Smooth muscle cell (in vitro differentiated cells): ENCODE measurements around the gene PSMD8. TPM values are rescaled to one million over a fixed set of nuclear protein-coding genes. Genes with fewer than 3 reads are reported as not detected.

ENCODE experiments used
- DNase-seq: peaks from one replicate; lab custom pipeline; 2025; ENCODE audit not compliant: unreplicated experiment; lab: John Stamatoyannopoulos, UW
- H2AFZ ChIP-seq: fragments of 200-600 bp; sonication (generic); 2 replicates; pipeline ENCODE4 v1.6.0; 2016; ENCODE audit warnings: antibody characterized with exemption, low read depth, mild to moderate bottlenecking
- H3F3A ChIP-seq: fragments of 200-600 bp; sonication (generic); 2 replicates; pipeline ENCODE4 v1.6.0; 2017; ENCODE audit warnings: antibody characterized with exemption, low read depth
- H3K27ac ChIP-seq: fragments of 200-600 bp; sonication (generic); 2 replicates; pipeline ENCODE4 v1.5.1; 2016; ENCODE audit warnings: low read depth, mild to moderate bottlenecking
- H3K27me3 ChIP-seq: fragments of 200-600 bp; sonication (generic); 2 replicates; pipeline ENCODE4 v1.6.1; 2016; ENCODE audit warnings: low read depth, mild to moderate bottlenecking
- H3K36me3 ChIP-seq: fragments of 200-600 bp; sonication (generic); 2 replicates; pipeline ENCODE4 v1.5.1; 2016; ENCODE audit warnings: low read depth
- H3K4me1 ChIP-seq: fragments of 200-600 bp; sonication (generic); 2 replicates; pipeline ENCODE4 v1.5.1; 2016; ENCODE audit warnings: low read depth
- H3K4me2 ChIP-seq: fragments of 200-600 bp; sonication (generic); 2 replicates; pipeline ENCODE4 v1.6.0; 2016; ENCODE audit warnings: mild to moderate bottlenecking
- H3K4me3 ChIP-seq: fragments of 200-600 bp; sonication (generic); 2 replicates; pipeline ENCODE4 v1.5.1; 2016; ENCODE audit warnings: mild to moderate bottlenecking
- H3K79me2 ChIP-seq: fragments of 200-600 bp; sonication (generic); 2 replicates; pipeline ENCODE4 v1.6.0; 2016; ENCODE audit warnings: low read depth, mild to moderate bottlenecking
- H3K9ac ChIP-seq: fragments of 200-600 bp; sonication (generic); 2 replicates; pipeline ENCODE4 v1.6.0; 2016; ENCODE audit warnings: low read depth
- H3K9me3 ChIP-seq: fragments of 200-600 bp; sonication (generic); replicated peaks from 2 replicates; pipeline ENCODE4 v1.5.1; 2016; ENCODE audit warnings: low read depth
- H4K20me1 ChIP-seq: fragments of 200-600 bp; sonication (generic); 2 replicates; pipeline ENCODE4 v1.6.0; 2016; ENCODE audit warnings: low read depth
- CTCF ChIP-seq: fragments of 200-600 bp; sonication (generic); IDR thresholded peaks from 2 replicates; pipeline ENCODE4 v1.5.1; 2017; ENCODE audit warnings: borderline replicate concordance, mild to moderate bottlenecking, antibody characterized with exemption; ENCODE audit not compliant: insufficient read depth, poor library complexity, severe bottlenecking
- WGBS: methylation state at CpG from one replicate; pipeline ENCODE4 v1.1.7; 2016; ENCODE audit warnings: low lambda C conversion rate; 5-methylcytosine and 5-hydroxymethylcytosine counted together
- polyA plus RNA-seq: library from polyadenylated mRNA; unstranded; fragments of >200 nt; fragmentation: Nextera tagmentation; extraction: Ambion mirVana; gene quantifications from 2 replicates; pipeline ENCODE4 v1.2.1, GENCODE V29; 2016
- total RNA-seq: library from RNA; depleted of rRNA; stranded (reverse); fragments of >200 nt; gene quantifications from 2 replicates; pipeline ENCODE4 v1.2.3, GENCODE V29; 2014

The PSMD8 gene
- total and polyA plus RNA-seq, 2 experiments from 2014 or later = 377 to 404 TPM

GRCh38 chr19:38385057-38385803, 10.9 kb downstream of the PSMD8 start:
- DNase-seq = no peak
- Histone ChIP-seq H3K4me2 (no peak overlapping the region), H3K9ac (no peak overlapping the region), H3K4me1 (peaks cover 3% of the 10 kb centered on the region), H2AFZ (no peak overlapping the region), H3K4me3 (no peak overlapping the region), H3K79me2 (no peaks in the 10 kb centered on the region), H3F3A (peaks cover 10% of the 10 kb centered on the region), H3K9me3 (no peaks in the 10 kb centered on the region), H3K36me3 (no peaks in the 10 kb centered on the region), H3K27ac (no peak overlapping the region), H4K20me1 (peaks cover 72% of the 10 kb centered on the region), H3K27me3 (no peaks in the 10 kb centered on the region)
- WGBS = 82% methylated on average over 38 of the region's 40 CpGs
- TF ChIP-seq CTCF = no peak

- Histone ChIP-seq H3K79me2 (no peaks in the 10 kb centered on the region), H3K9me3 (no peaks in the 10 kb centered on the region), H2AFZ (no peak overlapping the region), H3K4me2 (no peak overlapping the region), H3K9ac (no peak overlapping the region), H3K4me3 (no peak overlapping the region), H3K4me1 (peaks cover 4% of the 10 kb centered on the region), H3K36me3 (no peaks in the 10 kb centered on the region), H4K20me1 (peaks cover 66% of the 10 kb centered on the region), H3K27me3 (no peaks in the 10 kb centered on the region), H3F3A (peaks cover 10% of the 10 kb centered on the region), H3K27ac (no peak overlapping the region)
- no peak for TF ChIP-seq CTCF
- WGBS = 52% methylated on average over 35 of the region's 40 CpGs
- no peak for DNase-seq
Observed at GRCh38 chr19:38385804-38386257, 11.5 kb downstream of the PSMD8 start.

- peak overlapping the region; percentile 71 for H3K4me3 ChIP-seq
- no peaks in the 10 kb centered on the region for H3K36me3 ChIP-seq
- no peak overlapping the region for H3K9ac ChIP-seq
- H3K27me3 ChIP-seq = no peaks in the 10 kb centered on the region
- peak overlapping the region; percentile 95 for H3K4me2 ChIP-seq
- no peak overlapping the region for H2AFZ ChIP-seq
- peaks cover 60% of the 10 kb centered on the region for H4K20me1 ChIP-seq
- no peak for DNase-seq
- no peaks in the 10 kb centered on the region for H3K9me3 ChIP-seq
- no peak for TF ChIP-seq CTCF
- WGBS = 44% methylated on average over 46 of the region's 61 CpGs
- no peak overlapping the region for H3K27ac ChIP-seq
- H3F3A ChIP-seq = peaks cover 10% of the 10 kb centered on the region
- peaks cover 4% of the 10 kb centered on the region for H3K4me1 ChIP-seq
- no peaks in the 10 kb centered on the region for H3K79me2 ChIP-seq
Observed at GRCh38 chr19:38386300-38386970, 12.1 kb downstream of the PSMD8 start.
